GM11168 (cell line): Measurements from ENCODE around the gene OR56A5.
"Not testable (repeated sequence)": the region's sequence is repeated elsewhere in the genome, so short reads cannot be mapped to it uniquely, and the experiment has no call there.

ENCODE experiments used
- in situ Hi-C: fragments of 300-500 bp; cut with MboI; formaldehyde crosslinking; loops from one replicate; pipeline ENCODE4 v1.12.0; 2022; ENCODE audit warnings: low sequenced_read_pairs; ENCODE audit not compliant: unreplicated experiment

OR56A5 gene, protein sequence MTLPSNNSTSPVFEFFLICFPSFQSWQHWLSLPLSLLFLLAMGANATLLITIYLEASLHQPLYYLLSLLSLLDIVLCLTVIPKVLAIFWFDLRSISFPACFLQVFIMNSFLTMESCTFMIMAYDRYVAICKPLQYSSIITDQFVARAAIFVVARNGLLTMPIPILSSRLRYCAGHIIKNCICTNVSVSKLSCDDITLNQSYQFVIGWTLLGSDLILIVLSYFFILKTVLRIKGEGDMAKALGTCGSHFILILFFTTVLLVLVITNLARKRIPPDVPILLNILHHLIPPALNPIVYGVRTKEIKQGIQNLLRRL

DNA sequence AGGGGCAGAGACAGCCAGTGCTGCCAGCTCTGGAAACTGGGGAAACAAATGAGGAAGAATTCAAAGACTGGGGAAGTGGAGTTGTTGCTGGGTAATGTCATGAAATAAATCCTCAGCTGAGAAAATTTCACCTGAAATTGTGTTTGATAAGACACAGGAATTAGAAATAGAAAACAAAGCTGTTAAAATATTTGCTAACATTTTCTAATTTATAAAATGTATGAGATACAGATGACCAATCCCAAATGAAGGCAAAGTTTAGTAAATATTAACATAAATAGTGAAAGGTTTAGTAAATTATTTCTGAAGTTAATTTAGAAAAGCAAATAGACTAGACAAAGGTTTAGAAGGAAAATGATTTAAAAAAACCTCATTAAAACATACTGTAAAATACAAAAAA lies at the start of gene OR56A5:
Gene OR56A5 (minus strand): TSS at position 101 of the 400 bp plus-strand sequence. CDS start 0 bp downstream, at position 101.
- in situ Hi-C loops, result no loop called here

DNA sequence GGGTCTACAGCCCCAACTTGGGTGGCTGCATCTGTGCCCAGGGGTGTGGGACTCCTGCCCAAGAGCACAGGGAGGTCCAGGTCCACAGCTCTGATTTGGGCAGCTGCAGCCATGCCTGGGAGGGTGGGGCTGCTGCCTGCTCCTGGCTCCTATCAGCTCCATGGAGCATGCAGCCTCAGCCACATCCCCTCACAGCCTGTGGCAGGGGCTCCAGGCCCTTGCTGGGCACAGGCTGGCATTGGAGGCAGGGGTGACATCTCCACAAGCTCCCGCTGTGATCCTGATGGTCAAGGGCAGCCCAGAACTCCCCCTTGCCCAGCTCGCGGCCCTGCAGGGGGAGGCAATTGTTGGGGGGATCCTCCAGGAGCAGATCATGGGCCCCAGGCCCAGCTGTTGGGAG lies 44.7 kb upstream of the OR56A5 start:
- in situ Hi-C loops, result loop anchor here (25.0 kb wide), 1 partner anchor 324 kb away; no protein-coding TSS in a partner anchor

DNA sequence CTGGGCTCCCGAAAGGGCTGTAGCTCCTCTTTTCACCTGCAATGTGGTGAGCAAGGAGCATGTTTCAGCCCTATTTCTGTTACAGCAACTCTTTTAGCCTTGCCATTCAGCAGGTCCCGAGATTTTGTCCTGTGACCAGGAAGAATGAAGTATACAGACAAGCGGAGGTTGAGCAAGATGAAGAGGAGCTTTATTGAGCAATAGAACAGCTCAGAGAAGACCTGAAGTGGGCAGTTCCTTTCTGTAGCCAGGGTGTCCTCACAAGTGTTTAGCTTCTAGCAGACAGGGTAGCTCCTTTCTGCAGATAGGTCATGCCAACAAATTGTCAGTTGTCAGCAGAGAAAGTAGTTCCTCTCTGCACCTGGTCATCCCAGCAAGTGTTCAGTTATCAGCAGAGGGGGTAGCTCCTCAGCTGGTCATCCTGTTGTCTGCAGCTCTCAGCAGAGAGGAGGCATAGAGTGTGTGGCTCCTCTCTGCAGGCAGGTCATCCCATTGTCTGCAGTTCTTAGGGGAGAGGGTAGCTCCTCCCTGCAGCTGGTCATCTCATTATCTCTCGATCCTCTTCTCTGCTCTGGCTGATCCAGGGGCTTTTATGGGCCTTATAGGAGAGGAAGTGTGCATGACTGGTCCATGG lies 43.9 kb upstream of the OR56A5 start:
- in situ Hi-C loops, result loop anchor here (25.0 kb wide), 1 partner anchor 325 kb away; no protein-coding TSS in a partner anchor

DNA sequence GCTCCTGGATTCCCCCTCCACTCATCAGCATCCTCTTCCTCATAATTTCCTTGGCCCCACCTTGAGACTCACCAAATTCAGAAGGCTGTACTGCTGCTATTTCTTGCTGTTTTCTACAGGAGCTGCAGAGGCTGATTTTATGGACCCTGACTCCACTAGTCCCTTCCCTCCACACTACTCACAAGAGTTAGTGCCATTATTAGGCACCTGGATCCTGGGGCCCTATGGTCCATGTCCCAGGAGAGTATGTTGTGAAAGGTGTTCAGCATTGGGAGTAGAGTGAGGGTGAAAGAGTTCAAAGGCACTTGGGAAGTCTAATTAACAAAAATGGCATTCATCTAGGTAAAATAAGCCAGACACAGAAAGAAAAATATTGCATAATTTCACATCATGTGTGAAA lies 38.6 kb upstream of the OR56A5 start, which contains the start of gene OR56A4:
Gene OR56A4 (minus strand): TSS at position 101 of the 400 bp plus-strand sequence. CDS start 3,954 bp downstream, outside the sequence.
- in situ Hi-C loops, result loop anchor here (25.0 kb wide), 1 partner anchor 330 kb away; no protein-coding TSS in a partner anchor

DNA sequence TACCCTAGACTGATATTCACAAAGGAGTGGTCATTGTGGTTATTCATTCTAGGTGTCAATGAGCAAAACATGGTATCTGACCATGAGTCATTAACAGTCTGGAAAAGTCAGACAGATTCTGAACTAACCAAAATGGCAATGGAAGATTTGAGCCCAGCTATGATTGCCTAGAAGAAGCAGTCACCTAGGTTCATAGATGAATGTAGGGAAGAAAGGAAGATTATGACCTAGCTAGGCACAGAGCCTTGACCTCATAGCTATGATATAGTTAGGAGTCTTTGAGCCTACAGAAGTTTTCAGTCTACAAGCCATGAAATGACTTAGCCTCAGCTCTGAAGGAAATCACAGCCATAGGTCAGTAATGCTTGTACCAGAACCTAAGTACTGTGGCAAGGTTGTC lies 38.1 kb upstream of the OR56A5 start:
- in situ Hi-C loops, result loop anchor here (25.0 kb wide), 1 partner anchor 331 kb away; no protein-coding TSS in a partner anchor

DNA sequence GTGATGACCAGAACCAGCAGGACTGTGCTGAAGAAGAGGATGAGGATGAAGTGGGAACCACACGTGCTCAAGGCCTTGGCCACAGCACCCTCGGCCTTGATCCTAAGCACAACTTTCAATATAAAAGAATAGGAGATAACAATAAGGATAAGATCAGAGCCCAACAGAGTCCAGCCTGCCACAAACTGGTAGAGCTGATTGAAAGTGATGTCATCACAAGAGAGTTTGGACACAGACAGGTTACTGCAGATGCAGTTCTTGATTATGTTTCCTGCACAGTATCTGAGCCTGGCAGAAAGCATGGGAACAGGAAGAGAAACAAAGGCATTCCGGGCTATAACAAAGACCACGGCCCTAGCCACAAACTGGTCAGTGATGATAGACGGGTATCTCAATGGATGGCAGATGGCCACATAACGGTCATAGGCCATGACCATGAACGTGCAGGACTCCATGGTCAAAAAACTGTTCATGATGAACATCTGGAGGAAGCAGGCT lies 34.0 kb upstream of the OR56A5 start:
- in situ Hi-C loops, result loop anchor here (25.0 kb wide), 1 partner anchor 335 kb away; no protein-coding TSS in a partner anchor

DNA sequence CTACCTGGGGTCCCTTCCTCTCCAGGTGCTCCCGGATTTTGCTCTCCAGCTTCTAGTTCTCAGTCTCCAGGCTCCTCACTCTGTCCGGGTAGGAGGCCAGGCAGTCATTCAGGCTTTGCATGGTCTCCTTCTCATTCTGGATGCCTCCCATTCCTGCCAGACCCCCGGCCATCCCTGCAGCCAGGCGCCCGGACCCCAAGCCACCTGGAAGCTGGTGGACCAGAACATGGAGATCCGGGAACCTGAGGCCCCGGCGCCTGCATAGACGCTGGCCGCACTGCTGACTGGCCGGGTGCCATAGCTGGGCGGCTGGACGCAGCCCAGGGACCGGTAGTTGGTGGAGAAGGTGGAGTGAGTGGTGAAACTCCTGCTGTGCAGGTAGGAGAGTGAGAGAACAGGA lies 26.5 kb upstream of the OR56A5 start:
- in situ Hi-C loops, result no loop called here

DNA sequence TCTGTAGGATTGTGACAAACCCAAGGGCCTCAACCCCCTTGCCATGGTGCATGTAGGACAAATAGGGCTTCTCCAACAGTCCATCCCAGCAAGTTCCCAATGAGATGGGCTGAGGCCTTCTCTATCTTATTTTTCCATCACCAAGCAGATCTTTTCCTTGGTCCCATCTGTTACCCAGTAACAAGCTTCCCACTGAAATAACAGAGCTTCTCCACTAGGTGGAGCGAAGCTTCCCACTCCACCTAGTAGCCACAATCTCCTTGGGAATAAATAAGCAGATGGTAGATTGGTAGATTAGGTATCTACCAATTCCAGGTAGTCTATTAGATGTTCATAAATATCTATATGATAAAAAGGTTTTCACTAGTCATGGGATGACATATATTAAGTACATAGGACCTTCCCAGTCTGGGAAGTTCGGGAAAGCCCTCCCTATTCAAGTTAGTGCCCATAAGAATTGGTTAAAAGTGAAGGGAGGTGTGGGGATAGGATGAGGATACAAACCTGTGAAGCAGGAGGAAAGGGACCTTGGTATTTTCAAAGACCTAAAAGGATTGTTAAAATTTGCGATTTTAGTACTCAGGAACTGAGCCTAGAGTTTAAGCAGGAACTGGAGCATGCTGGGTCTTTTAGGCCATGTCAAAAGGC lies 24.4 kb upstream of the OR56A5 start:
- in situ Hi-C loops, result no loop called here

DNA sequence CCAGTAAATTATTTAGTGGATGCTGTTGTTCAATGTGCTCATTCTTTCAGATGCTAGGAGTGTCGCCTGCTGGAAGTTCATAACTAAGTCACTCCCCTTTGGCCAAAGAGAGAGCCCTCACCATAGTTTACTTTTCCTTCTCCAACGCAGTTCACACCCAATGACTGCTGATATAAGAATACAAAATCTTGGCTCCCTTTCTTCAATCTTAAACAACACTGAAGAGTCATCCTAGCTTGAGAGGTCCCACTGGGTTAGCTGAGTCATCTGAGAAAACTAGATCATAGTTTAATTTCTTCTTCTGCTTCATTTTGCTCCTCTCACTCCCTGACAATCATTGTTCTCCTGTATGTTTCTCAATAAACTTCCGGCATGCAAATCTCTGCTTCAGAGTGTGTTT lies 23.9 kb upstream of the OR56A5 start:
- in situ Hi-C loops, result no loop called here

DNA sequence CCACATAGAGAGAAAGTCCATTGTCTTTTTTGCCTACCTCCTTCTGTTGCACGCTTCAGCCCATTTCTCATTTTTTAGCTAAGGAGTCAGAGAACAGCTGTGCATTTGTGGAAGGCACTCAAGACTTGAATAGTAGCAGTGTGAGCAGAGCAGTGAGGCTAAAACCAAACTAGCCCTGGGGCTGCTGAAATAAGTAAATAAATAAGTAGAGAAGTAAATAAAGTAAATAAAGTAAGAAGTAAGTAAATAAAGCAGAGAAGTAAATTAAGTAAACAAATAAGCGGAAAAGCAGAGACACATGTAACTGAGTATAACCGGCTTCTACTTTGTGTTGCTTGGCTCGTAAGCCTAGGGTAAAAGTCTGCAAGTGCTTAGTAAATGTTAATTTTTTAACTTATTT lies 20.9 kb upstream of the OR56A5 start:
- in situ Hi-C loops, result no loop called here

DNA sequence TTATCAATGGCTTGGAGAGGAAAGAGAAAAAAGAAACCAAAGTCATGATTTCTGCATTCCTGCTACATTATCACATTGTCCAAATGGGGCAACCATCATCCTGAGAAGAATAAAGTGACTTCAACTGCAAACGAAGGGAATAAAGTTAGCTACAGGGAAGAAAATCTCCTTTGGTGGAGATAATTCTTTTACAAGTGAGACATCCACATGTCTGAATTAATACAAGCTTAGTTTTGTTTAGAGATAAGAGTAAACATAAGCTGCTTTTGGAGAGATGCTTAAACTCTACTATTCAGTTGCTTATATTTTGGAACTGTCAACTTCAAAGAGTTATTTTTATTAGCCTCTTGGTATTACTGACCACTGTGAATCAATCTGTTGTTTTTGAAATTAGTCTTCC lies 18.6 kb upstream of the OR56A5 start, which contains the start of gene OR52L1:
Gene OR52L1 (minus strand): TSS at position 101 of the 400 bp plus-strand sequence. CDS start 55 bp downstream, at position 46.
- in situ Hi-C loops, result no loop called here

DNA sequence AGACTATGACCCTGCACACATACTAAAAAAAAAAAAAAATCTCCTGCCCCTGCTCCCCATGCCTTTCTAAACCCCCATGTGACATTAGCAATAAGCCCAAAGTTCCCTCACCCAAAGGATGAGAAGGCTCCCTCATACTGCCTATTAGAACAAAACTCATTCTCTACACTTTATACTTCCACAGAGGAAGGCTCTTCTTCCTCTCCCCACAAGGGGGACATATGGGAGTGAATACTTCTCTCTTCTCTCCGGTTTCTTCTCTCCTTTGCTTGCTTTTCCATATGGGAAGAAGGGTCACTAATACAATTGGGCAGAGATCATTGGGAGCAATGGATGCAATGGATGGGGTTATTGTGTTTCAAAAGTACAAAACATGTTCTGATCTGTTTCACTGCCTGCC lies 15.1 kb upstream of the OR56A5 start:
- in situ Hi-C loops, result no loop called here

DNA sequence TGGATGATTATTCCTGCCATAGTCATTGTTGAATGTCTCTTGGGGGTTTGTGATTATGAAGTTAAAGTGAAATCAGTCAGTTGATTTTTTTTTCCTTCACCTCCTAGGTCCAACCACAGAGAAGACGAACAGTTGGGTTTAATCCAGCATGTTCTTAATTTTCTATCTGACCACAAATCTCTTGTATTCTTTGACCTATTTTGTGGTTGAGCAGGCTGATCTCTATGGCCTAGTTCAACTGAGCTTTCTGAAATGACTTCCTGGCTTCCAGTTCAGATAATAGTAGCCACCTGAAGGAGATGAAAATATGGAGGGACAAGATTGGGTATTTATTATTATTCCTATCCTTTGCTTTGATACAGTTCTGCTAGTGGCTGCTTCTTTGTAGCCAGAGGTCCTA lies 5.2 kb upstream of the OR56A5 start:
- in situ Hi-C loops, result no loop called here

DNA sequence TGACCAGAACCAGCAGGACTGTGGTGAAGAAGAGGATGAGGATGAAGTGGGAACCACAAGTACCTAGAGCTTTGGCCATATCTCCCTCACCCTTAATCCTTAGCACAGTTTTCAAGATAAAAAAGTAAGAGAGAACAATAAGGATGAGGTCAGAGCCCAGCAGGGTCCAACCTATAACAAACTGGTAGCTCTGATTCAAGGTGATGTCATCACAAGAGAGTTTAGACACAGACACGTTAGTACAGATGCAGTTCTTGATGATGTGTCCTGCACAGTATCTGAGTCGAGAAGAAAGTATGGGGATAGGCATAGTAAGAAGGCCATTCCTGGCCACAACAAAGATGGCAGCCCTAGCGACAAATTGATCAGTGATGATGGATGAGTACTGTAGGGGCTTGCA lies 586 bp downstream of the OR56A5 start:
- in situ Hi-C loops, result no loop called here

DNA sequence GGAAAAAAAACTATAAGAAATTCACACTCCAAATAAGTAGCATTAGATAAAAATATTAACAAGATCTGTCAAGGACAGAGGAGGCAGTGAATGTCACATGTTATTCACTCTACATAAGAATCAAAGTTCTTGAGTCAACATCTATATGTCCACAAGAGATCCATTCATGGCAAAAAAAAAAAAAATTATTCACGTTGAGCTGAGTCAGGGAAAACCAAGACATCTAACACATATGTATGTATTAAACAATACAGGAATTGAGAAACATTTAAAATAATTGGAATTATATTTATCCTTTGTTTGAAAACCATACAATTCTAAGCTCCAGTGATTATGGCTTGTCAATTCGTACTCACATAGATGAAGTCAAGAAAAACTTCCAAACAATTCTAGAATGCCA lies 1.3 kb downstream of the OR56A5 start:
- in situ Hi-C loops, result no loop called here

DNA sequence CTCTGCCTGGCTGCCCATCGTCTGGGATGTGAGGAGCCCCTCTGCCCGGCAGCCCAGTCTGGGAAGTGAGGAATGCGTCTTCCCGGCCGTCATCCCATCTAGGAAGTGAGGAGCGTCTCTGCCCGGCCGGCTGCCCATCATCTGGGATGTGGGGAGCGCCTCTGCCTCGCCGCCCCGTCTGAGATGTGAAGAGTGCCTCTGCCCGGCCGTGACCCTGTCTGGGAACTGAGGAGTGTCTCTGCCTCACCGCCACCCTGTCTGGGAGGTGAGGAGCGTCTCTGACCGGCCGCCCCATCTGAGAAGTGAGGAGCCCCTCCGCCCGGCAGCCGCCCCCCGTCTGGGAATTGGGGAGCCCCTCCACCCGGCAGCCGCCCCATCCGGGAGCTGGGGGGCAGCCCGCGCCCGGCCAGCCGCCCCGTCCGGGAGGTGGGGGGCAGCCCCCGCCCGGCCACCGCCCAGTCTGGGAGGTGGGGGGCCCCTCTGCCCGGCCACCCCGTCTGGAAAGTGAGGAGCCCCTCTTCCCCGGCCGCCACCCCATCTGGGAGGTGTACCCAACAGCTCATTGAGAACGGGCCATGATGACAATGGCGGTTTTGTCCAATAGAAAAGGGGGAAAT lies 7.5 kb downstream of the OR56A5 start:
- in situ Hi-C loops, result not testable (repeated sequence)

DNA sequence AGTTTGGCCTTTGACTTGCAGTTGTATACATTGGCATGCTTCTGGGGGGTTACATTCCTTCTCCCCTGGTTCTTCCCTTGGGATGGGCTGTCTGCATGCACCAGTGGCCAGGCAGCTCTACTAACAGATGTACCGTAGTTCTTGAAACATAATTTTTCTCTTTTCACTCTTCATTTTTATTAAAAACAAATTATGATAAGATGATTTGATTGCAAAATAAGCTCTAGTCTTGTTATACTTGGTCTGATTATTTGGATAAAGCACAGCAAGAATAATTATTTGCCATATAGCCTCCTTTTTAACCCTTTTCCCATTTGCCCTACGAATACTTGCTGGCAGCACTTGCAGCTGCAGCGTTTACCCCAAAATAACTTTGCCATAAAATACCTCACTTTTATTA lies 12.7 kb downstream of the OR56A5 start:
- in situ Hi-C loops, result no loop called here

DNA sequence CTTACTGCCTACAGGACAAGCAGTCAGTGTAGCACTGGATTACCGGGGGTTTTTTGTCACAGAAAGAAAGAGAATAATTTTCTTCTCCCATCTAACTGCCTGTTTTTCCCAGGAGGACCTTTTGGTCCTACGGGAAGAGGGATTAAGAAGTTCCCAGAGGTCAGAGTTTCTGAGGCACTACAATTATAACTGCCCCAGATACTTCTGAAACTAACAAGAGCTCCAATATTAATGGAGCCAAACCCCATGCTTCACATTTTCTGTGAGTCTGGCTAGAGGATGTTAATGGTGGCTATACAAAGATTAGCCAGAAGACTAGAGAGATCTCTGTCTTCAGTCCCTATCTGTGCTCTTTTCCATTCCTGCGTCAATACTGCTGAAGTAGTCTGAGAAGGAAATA lies 26.3 kb downstream of the OR56A5 start, which contains the start of gene OR56A3:
Gene OR56A3 (plus strand): TSS at position 301 of the 400 bp plus-strand sequence. CDS start 5,096 bp downstream, outside the sequence.
- in situ Hi-C loops, result no loop called here

DNA sequence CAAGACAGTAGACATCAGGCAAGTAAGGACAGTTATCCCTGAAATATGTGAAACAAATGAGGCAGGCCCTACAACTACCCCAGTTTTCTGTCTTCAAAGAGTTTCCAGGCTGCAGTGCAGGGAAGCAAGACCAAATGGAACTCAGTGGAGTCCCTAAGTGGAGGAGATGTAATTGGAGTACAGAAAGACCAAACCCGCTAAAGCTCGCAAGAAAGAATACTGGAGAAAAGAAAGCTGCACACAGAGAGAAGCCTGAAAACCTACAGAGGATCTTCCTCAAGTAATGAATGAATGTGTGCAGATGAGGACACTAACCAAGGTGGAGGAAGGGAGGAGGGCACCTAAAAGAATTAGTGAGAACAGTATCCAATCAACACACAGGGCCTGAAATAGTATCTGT lies 27.5 kb downstream of the OR56A5 start:
- in situ Hi-C loops, result no loop called here

DNA sequence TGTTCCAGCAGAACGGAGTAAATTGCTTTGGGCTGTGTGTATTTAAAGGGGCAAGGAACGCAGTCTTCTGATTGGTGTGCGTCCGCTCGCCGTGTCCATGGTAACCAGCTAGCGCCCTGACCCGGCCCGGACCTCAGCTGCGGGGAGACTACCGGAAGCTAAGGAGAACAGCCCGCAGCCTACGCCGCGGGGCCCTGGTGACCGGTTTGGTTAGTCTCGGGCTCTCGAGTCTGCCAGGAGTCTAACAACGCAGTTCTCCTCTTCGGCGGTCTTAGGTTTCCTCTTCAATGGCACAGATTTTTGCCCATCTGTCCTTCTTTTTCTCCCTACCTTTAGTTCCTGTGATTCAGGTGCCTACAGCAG lies 29.7 kb downstream of the OR56A5 start:
- in situ Hi-C loops, result no loop called here
